HG02642 (cell line): Measurements from ENCODE around the gene F2RL3.

ENCODE experiments used
- ATAC-seq: cut with Tn5 transposase; IDR thresholded peaks from one replicate; pipeline ENCODE4 v1.9.1; 2021; ENCODE audit warnings: mild to moderate bottlenecking; ENCODE audit not compliant: unreplicated experiment, poor library complexity

The F2RL3 gene

GRCh38 chr19:16888629-16889365 lies at the start of gene F2RL3:
TSS of gene F2RL3 (plus strand) at chr19:16888999. CDS start at chr19:16889190, 191 bp downstream.
- no peak for ATAC-seq

GRCh38 chr19:16841391-16841926 lies 47.3 kb upstream of the F2RL3 start:
- ATAC-seq = no peak

- no peak for ATAC-seq
Measured at GRCh38 chr19:16846901-16847300, 41.9 kb upstream of the F2RL3 start.

GRCh38 chr19:16847430-16847829 lies 41.4 kb upstream of the F2RL3 start:
- no peak for ATAC-seq

GRCh38 chr19:16849168-16849567 lies 39.6 kb upstream of the F2RL3 start:
- no peak for ATAC-seq

- ATAC-seq = no peak
Measured at GRCh38 chr19:16850133-16850532, 38.7 kb upstream of the F2RL3 start.

- no peak for ATAC-seq
Measured at GRCh38 chr19:16851031-16851712, 37.6 kb upstream of the F2RL3 start.

- no peak for ATAC-seq
Measured at GRCh38 chr19:16853066-16853465, 35.7 kb upstream of the F2RL3 start.

GRCh38 chr19:16856091-16856490 lies 32.7 kb upstream of the F2RL3 start:
- no peak for ATAC-seq

GRCh38 chr19:16859626-16860025 lies 29.2 kb upstream of the F2RL3 start:
- ATAC-seq = no peak

- ATAC-seq = no peak
Measured at GRCh38 chr19:16860118-16860517, 28.7 kb upstream of the F2RL3 start.

GRCh38 chr19:16861011-16861410 lies 27.8 kb upstream of the F2RL3 start:
- ATAC-seq = no peak

- ATAC-seq = no peak
Measured at GRCh38 chr19:16861834-16862233, 27.0 kb upstream of the F2RL3 start.

- ATAC-seq = no peak
Measured at GRCh38 chr19:16862826-16863415, 25.9 kb upstream of the F2RL3 start.

- ATAC-seq = no peak
Measured at GRCh38 chr19:16867211-16867610, 21.6 kb upstream of the F2RL3 start.

- ATAC-seq = no peak
Measured at GRCh38 chr19:16868423-16869130, 20.2 kb upstream of the F2RL3 start.

GRCh38 chr19:16869331-16869972 lies 19.3 kb upstream of the F2RL3 start:
- no peak for ATAC-seq

GRCh38 chr19:16871871-16872270 lies 16.9 kb upstream of the F2RL3 start:
- no peak for ATAC-seq

GRCh38 chr19:16872728-16873127 lies 16.1 kb upstream of the F2RL3 start:
- ATAC-seq = no peak

- ATAC-seq = no peak
Measured at GRCh38 chr19:16873594-16873993, 15.2 kb upstream of the F2RL3 start.
